DND-41 (cell line): ENCODE results near the gene FMNL3.

Experiments
- ATAC-seq: fragments of 200-7000 bp; cut with Tn5 transposase; 3 replicates; pipeline ENCODE4 v1.9.1; 2021; ENCODE audit warnings: low read depth; ENCODE audit not compliant: insufficient read depth
- DNase-seq: peaks from one replicate; pipeline ENCODE4 v3.0.0-alpha.2; 2020
- H2AFZ ChIP-seq: 2 replicates; pipeline ENCODE4 v1.6.0; 2012; ENCODE audit warnings: low read depth, low read length
- H3K27ac ChIP-seq: 2 replicates; pipeline ENCODE4 v1.5.1; 2012; ENCODE audit warnings: low read length, inconsistent platforms
- H3K27me3 ChIP-seq: fragments of 200-600 bp; sonication (generic); 2 replicates; pipeline ENCODE4 v1.6.0; 2012; ENCODE audit warnings: low read length, mild to moderate bottlenecking, inconsistent platforms; ENCODE audit not compliant: insufficient read depth, poor library complexity
- H3K36me3 ChIP-seq: 2 replicates; pipeline ENCODE4 v1.5.1; 2012; ENCODE audit warnings: low read length, inconsistent platforms; ENCODE audit not compliant: insufficient read depth
- H3K4me1 ChIP-seq: 2 replicates; pipeline ENCODE4 v1.5.1; 2012; ENCODE audit warnings: mild to moderate bottlenecking, low read length; ENCODE audit not compliant: insufficient read depth
- H3K4me2 ChIP-seq: 2 replicates; pipeline ENCODE4 v1.6.0; 2012; ENCODE audit warnings: mild to moderate bottlenecking, moderate library complexity, low read length, inconsistent platforms; ENCODE audit not compliant: insufficient read depth
- H3K4me3 ChIP-seq, 2 experiments: fragments of 200-600 bp in 1 of 2; shearing (Covaris generic) in 1 of 2; 2 replicates each; pipeline ENCODE4 v1.5.1; 2012 to 2016; ENCODE audit warnings: inconsistent platforms in 2 of 2, low read length in 2 of 2, mild to moderate bottlenecking in 2 of 2, low read depth in 1 of 2, moderate library complexity in 1 of 2
- H3K79me2 ChIP-seq: 2 replicates; pipeline ENCODE4 v1.6.0; 2012; ENCODE audit warnings: low read length, inconsistent platforms; ENCODE audit not compliant: insufficient read depth
- H3K9ac ChIP-seq: 2 replicates; pipeline ENCODE4 v1.6.0; 2012; ENCODE audit warnings: low read depth, mild to moderate bottlenecking, inconsistent platforms, low read length, moderate library complexity
- H3K9me3 ChIP-seq: 2 replicates; pipeline ENCODE4 v1.5.1; 2012; ENCODE audit warnings: low read length, moderate library complexity, mild to moderate bottlenecking, inconsistent platforms; ENCODE audit not compliant: insufficient read depth, severe bottlenecking
- H4K20me1 ChIP-seq: 2 replicates; pipeline ENCODE4 v1.6.0; 2012; ENCODE audit warnings: low read length; ENCODE audit not compliant: insufficient read depth
- CTCF ChIP-seq: IDR thresholded peaks from 2 replicates; pipeline ENCODE4 v1.5.1; 2012; ENCODE audit warnings: borderline replicate concordance, low read length, moderate library complexity, mild to moderate bottlenecking; ENCODE audit not compliant: poor library complexity, severe bottlenecking; ENCODE audit errors: extremely low read depth
- EZH2 ChIP-seq: IDR thresholded peaks from 3 replicates; pipeline ENCODE4 v1.6.1; 2012; ENCODE audit warnings: borderline replicate concordance, low read depth, mild to moderate bottlenecking, moderate library complexity, low read length, inconsistent platforms; ENCODE audit not compliant: severe bottlenecking

FMNL3 gene

DNA sequence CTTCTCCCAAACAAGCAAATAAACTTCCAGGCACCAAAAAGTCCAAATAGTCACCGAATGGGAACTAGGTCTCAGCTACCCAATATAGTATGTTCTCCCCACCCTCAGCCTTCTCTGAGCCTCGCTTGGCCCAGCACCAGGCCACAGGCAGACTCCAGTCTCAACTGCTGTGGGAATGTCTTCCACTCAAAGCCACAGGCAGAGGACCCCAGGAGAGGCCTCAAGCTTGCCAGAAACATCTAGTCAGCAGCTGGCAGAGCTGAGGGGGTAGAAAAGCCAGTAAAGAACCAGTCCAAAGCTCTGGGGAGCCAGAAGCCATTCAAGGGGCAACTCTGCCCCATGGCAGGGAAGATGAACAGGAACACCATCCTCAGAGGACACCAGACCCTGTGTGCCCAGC lies 41.8 kb downstream of the FMNL3 start:
- H3K4me3 ChIP-seq = no peak overlapping the region
- H3K4me1 ChIP-seq = peaks cover 42% of the 10 kb centered on the region
- no peak overlapping the region for H2AFZ ChIP-seq

DNA sequence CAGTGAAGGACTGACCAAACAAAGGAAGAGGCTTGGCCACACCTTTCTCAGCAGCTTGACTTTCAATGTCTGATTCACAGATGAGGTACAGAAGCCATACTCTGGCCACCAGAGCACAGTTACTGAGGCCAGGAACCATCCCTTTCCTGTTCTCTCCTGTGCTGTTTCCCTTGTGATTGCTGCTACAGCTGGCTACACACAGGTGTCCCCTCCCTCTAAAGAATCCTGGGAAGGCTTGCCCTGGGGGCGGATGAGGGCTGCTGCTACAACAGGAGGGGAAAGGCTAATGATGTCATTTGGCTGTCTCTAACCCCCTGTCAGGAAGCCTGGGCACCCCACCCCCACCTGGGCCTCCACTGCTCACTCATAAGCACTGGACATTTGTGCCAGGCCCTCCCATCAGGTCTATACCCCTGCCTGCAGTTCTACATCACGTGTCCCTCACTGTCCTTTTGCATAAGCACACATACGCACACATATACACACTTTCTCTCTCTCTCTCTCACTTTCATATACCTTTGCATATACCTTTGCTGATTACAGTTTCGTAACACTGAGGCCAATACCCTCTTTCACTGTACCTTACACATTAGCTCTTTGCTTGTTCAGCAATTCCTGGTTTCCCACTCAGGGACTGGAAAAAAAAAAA lies 42.5 kb downstream of the FMNL3 start:
- Histone ChIP-seq H3K9me3 (no peaks in the 10 kb centered on the region), H4K20me1 (no peaks in the 10 kb centered on the region), H3K79me2 (peaks cover 7% of the 10 kb centered on the region), H3K4me1 (peaks cover 35% of the 10 kb centered on the region), H3K27ac (peak overlapping the region; percentile 90), H3K9ac (no peak overlapping the region), H2AFZ (no peak overlapping the region), H3K36me3 (peaks cover 21% of the 10 kb centered on the region), H3K27me3 (no peaks in the 10 kb centered on the region), H3K4me2 (no peak overlapping the region), H3K4me3 (no peak overlapping the region)
- ATAC-seq = no peak
- no peak for DNase-seq
- TF ChIP-seq CTCF (no peak), EZH2 (no peak)

More for the DNA sequence above, 41.8 kb downstream of the FMNL3 start:
- Histone ChIP-seq H3K79me2 (peaks cover 14% of the 10 kb centered on the region), H3K4me2 (no peak overlapping the region), H3K27ac (peak overlapping the region; percentile 3; the same call in 1 of the 2 replicates), H3K27me3 (no peaks in the 10 kb centered on the region), H3K9ac (no peak overlapping the region), H3K9me3 (no peaks in the 10 kb centered on the region), H3K36me3 (peaks cover 19% of the 10 kb centered on the region), H4K20me1 (no peaks in the 10 kb centered on the region)
- DNase-seq = no peak
- no peak for ATAC-seq
- no peak for TF ChIP-seq EZH2
- TF ChIP-seq CTCF = no peak

GRCh38 chr12:49664167-49664566 lies 43.0 kb downstream of the FMNL3 start:
- Histone ChIP-seq H3K27ac (peak overlapping the region; percentile 90), H3K4me1 (peaks cover 33% of the 10 kb centered on the region), H3K4me3 (no peak overlapping the region), H2AFZ (no peak overlapping the region), H3K36me3 (peaks cover 23% of the 10 kb centered on the region), H3K27me3 (no peaks in the 10 kb centered on the region), H3K4me2 (no peak overlapping the region), H3K9ac (no peak overlapping the region), H4K20me1 (no peaks in the 10 kb centered on the region), H3K9me3 (no peaks in the 10 kb centered on the region), H3K79me2 (peaks cover 5% of the 10 kb centered on the region; the same call in 1 of the 2 replicates)
- ATAC-seq = no peak
- TF ChIP-seq EZH2 (no peak), CTCF (no peak)
- no peak for DNase-seq
